ENCODE measurements around the gene TMPRSS5. TPM values are rescaled to one million over a fixed set of nuclear protein-coding genes. Genes with fewer than 3 reads are reported as not detected.

TMPRSS5 gene
- polyA plus RNA-seq, 1 donor from 2014 or later = 2.6 TPM

GRCh38 chr11:113730887-113731726, 25.0 kb upstream of the TMPRSS5 start (continued):
- no peak for TF ChIP-seq MXI1 (conservative IDR thresholded peaks at IDR 0.05; ENCODE audit: poor library complexity, severe bottlenecking)

GRCh38 chr11:113729456-113729855, 23.3 kb upstream of the TMPRSS5 start:
- H3K27ac ChIP-seq (ENCODE audit: low read length) = no peak overlapping the region
- no peaks in the 10 kb centered on the region for H3K79me2 ChIP-seq (replicated peaks; ENCODE audit: insufficient read depth, low read length)
- no peak overlapping the region for H2AFZ ChIP-seq (ENCODE audit: low read depth, low read length)
- H3K4me3 ChIP-seq (ENCODE audit: low read length) = no peak overlapping the region
- no peaks in the 10 kb centered on the region for H3K36me3 ChIP-seq (ENCODE audit: insufficient read depth, low read length)
- no peak overlapping the region for H3K9ac ChIP-seq (ENCODE audit: low read length)
- H3F3A ChIP-seq (ENCODE audit: insufficient read depth, low read length, poor library complexity, severe bottlenecking) = no peaks in the 10 kb centered on the region
- H3K9me2 ChIP-seq (ENCODE audit: insufficient read depth, low read length) = no peaks in the 10 kb centered on the region
- no peaks in the 10 kb centered on the region for H3K27me3 ChIP-seq (ENCODE audit: insufficient read depth, low read depth, low read length)
- no peak overlapping the region for H3K4me2 ChIP-seq (ENCODE audit: low read length)
- H4K20me1 ChIP-seq (ENCODE audit: insufficient read depth) = no peaks in the 10 kb centered on the region
- H3K9me3 ChIP-seq (ENCODE audit: low read length) = no peaks in the 10 kb centered on the region
- TF ChIP-seq TAF1 (IDR thresholded peaks at IDR 0.05; ENCODE audit: low read depth) (no peak), REST (IDR thresholded peaks at IDR 0.05; ENCODE audit: borderline replicate concordance) (no peak), MXI1 (conservative IDR thresholded peaks at IDR 0.05; ENCODE audit: poor library complexity, severe bottlenecking) (no peak), EZH2 (IDR thresholded peaks at IDR 0.05; ENCODE audit: borderline replicate concordance, insufficient read depth, low read length, poor library complexity, severe bottlenecking) (no peak), SMC3 (conservative IDR thresholded peaks at IDR 0.05; ENCODE audit: poor library complexity) (no peak), POLR2AphosphoS5 (IDR thresholded peaks at IDR 0.05) (no peak), RAD21 (conservative IDR thresholded peaks at IDR 0.05) (no peak), CTCF (IDR thresholded peaks at IDR 0.05; ENCODE audit: poor library complexity, severe bottlenecking) (no peak), EP300 (conservative IDR thresholded peaks at IDR 0.05; ENCODE audit: poor library complexity, severe bottlenecking) (no peak)

- Histone ChIP-seq H3K9me2 (ENCODE audit: insufficient read depth, low read length) (no peaks in the 10 kb centered on the region), H3K79me2 (replicated peaks; ENCODE audit: insufficient read depth, low read length) (no peaks in the 10 kb centered on the region), H2AFZ (ENCODE audit: low read depth, low read length) (no peak overlapping the region), H3K9me3 (ENCODE audit: low read length) (no peaks in the 10 kb centered on the region), H3K36me3 (ENCODE audit: insufficient read depth, low read length) (no peaks in the 10 kb centered on the region), H3K27me3 (ENCODE audit: insufficient read depth, low read depth, low read length) (no peaks in the 10 kb centered on the region), H4K20me1 (ENCODE audit: insufficient read depth) (no peaks in the 10 kb centered on the region), H3K4me3 (ENCODE audit: low read length) (no peak overlapping the region), H3F3A (ENCODE audit: insufficient read depth, low read length, poor library complexity, severe bottlenecking) (no peaks in the 10 kb centered on the region), H3K27ac (ENCODE audit: low read length) (no peak overlapping the region), H3K4me2 (ENCODE audit: low read length) (no peak overlapping the region), H3K9ac (ENCODE audit: low read length) (no peak overlapping the region)
- TF ChIP-seq CTCF (IDR thresholded peaks at IDR 0.05; ENCODE audit: poor library complexity, severe bottlenecking) (no peak), EZH2 (IDR thresholded peaks at IDR 0.05; ENCODE audit: borderline replicate concordance, insufficient read depth, low read length, poor library complexity, severe bottlenecking) (no peak), RAD21 (conservative IDR thresholded peaks at IDR 0.05) (no peak), POLR2AphosphoS5 (IDR thresholded peaks at IDR 0.05) (no peak), REST (IDR thresholded peaks at IDR 0.05; ENCODE audit: borderline replicate concordance) (no peak), TAF1 (IDR thresholded peaks at IDR 0.05; ENCODE audit: low read depth) (no peak), EP300 (conservative IDR thresholded peaks at IDR 0.05; ENCODE audit: poor library complexity, severe bottlenecking) (no peak), SMC3 (conservative IDR thresholded peaks at IDR 0.05; ENCODE audit: poor library complexity) (no peak), MXI1 (conservative IDR thresholded peaks at IDR 0.05; ENCODE audit: poor library complexity, severe bottlenecking) (no peak)
Measured at GRCh38 chr11:113728814-113729213, 22.7 kb upstream of the TMPRSS5 start.
